Glutamatergic neuron (in vitro differentiated cells): ENCODE measurements around the gene EZR. TPM values are rescaled to one million over a fixed set of nuclear protein-coding genes. Genes with fewer than 3 reads are reported as not detected.

ENCODE experiments used
- DNase-seq: peaks from one replicate; pipeline ENCODE4 v3.0.0; 2022
- H3K27ac Mint-ChIP-seq: one replicate; pipeline ENCODE4 v1.8.0; 2020; ENCODE audit warnings: mild to moderate bottlenecking, mixed read lengths, inconsistent platforms; ENCODE audit not compliant: unreplicated experiment
- H3K27me3 Mint-ChIP-seq: one replicate; pipeline ENCODE4 v1.8.0; 2020; ENCODE audit warnings: mild to moderate bottlenecking, moderate library complexity, mixed read lengths, inconsistent platforms; ENCODE audit not compliant: unreplicated experiment
- H3K36me3 Mint-ChIP-seq: one replicate; pipeline ENCODE4 v1.8.0; 2020; ENCODE audit warnings: mild to moderate bottlenecking, mixed read lengths, inconsistent platforms; ENCODE audit not compliant: unreplicated experiment
- H3K4me1 Mint-ChIP-seq: one replicate; pipeline ENCODE4 v1.8.0; 2020; ENCODE audit warnings: mild to moderate bottlenecking, low read depth, mixed read lengths, inconsistent platforms; ENCODE audit not compliant: unreplicated experiment
- H3K4me3 Mint-ChIP-seq: one replicate; pipeline ENCODE4 v1.8.0; 2020; ENCODE audit warnings: mild to moderate bottlenecking, mixed read lengths, inconsistent platforms; ENCODE audit not compliant: unreplicated experiment
- H3K9me3 Mint-ChIP-seq: one replicate; pipeline ENCODE4 v1.8.0; 2020; ENCODE audit warnings: mild to moderate bottlenecking, moderate library complexity, mixed read lengths, inconsistent platforms; ENCODE audit not compliant: unreplicated experiment
- total RNA-seq: library from RNA; stranded (reverse); fragmentation: NEBNext Ultra II Directional; extraction: Animal tissue kit (Norgen Biotek cat#: 25700); gene quantifications from one replicate; pipeline ENCODE4 v1.2.1, GENCODE V29; 2021; ENCODE audit not compliant: unreplicated experiment
- TF ChIP-seq, protein P1 (sequence below): fragments of 200-600 bp; sonication (generic); IDR thresholded peaks from one replicate; pipeline ENCODE4 v1.5.0; 2021; ENCODE audit not compliant: partially characterized antibody, unreplicated experiment

EZR gene
- total RNA-seq, 1 donor from 2014 or later, result 272 TPM

- Mint-ChIP-seq H3K36me3 (no peaks in the 10 kb centered on the region), H3K27me3 (peaks cover 10% of the 10 kb centered on the region), H3K4me1 (peaks cover 49% of the 10 kb centered on the region), H3K9me3 (peaks cover 8% of the 10 kb centered on the region), H3K27ac (peak overlapping the region; percentile 99), H3K4me3 (peak overlapping the region; percentile 46)
- TF ChIP-seq, protein P1, sequence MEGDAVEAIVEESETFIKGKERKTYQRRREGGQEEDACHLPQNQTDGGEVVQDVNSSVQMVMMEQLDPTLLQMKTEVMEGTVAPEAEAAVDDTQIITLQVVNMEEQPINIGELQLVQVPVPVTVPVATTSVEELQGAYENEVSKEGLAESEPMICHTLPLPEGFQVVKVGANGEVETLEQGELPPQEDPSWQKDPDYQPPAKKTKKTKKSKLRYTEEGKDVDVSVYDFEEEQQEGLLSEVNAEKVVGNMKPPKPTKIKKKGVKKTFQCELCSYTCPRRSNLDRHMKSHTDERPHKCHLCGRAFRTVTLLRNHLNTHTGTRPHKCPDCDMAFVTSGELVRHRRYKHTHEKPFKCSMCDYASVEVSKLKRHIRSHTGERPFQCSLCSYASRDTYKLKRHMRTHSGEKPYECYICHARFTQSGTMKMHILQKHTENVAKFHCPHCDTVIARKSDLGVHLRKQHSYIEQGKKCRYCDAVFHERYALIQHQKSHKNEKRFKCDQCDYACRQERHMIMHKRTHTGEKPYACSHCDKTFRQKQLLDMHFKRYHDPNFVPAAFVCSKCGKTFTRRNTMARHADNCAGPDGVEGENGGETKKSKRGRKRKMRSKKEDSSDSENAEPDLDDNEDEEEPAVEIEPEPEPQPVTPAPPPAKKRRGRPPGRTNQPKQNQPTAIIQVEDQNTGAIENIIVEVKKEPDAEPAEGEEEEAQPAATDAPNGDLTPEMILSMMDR, result no peak
- DNase-seq, result no peak
These were observed 27.8 kb downstream of the EZR start for GRCh38 chr6:158791274-158791855.

GRCh38 chr6:158789115-158789917, 29.9 kb downstream of the EZR start:
- DNase-seq, result peak; percentile 71
- Mint-ChIP-seq H3K27ac (peak overlapping the region; percentile 99), H3K27me3 (peaks cover 13% of the 10 kb centered on the region), H3K4me1 (peaks cover 47% of the 10 kb centered on the region), H3K36me3 (no peaks in the 10 kb centered on the region), H3K9me3 (peaks cover 14% of the 10 kb centered on the region), H3K4me3 (peak overlapping the region; percentile 86)
- TF ChIP-seq, protein P1, result no peak

- Mint-ChIP-seq H3K4me3 (peak overlapping the region; percentile 59), H3K4me1 (peaks cover 42% of the 10 kb centered on the region), H3K9me3 (peaks cover 18% of the 10 kb centered on the region), H3K36me3 (no peaks in the 10 kb centered on the region), H3K27ac (peak overlapping the region; percentile 88), H3K27me3 (peaks cover 13% of the 10 kb centered on the region)
- TF ChIP-seq, protein P1, result no peak
- DNase-seq, result no peak
These were observed 31.8 kb downstream of the EZR start for GRCh38 chr6:158787395-158787794.

DNA sequence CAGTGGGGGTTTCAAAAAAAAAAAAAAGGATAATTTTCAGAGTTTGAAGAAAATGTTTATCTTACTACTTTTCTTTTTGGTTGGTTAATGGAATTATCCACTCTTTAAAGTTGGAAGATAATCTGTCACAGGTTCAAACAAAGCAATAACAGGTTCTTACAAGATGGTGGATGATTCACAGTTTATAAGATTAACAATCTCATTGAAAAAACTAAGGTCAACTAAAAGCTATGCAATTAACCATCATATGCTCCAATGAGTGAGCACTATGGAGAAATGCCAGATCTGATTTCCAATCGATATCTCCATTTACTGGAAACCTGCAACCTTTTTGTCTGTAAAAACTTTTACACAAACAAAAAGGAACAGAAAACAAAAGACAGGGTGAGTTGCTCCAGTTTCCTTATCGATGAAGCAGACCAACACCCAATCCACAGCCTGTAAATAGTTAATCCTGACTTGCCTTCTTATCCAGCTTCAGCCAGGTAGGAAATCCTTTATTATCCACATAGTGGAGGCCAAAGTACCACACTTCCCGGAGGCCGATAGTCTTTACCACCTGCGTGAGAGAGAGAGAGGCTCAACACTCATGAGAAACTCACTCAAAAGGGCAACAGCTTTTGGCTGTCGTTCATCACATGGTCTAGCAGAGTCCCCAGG, 32.4 kb downstream of the EZR start:
- Mint-ChIP-seq H3K4me3 (no peak overlapping the region), H3K27ac (peak overlapping the region; percentile 88), H3K36me3 (no peaks in the 10 kb centered on the region)

More for the DNA sequence above, 32.4 kb downstream of the EZR start:
- H3K9me3 Mint-ChIP-seq, result peaks cover 18% of the 10 kb centered on the region
- TF ChIP-seq, protein P1, result no peak
- H3K4me1 Mint-ChIP-seq, result peaks cover 42% of the 10 kb centered on the region
- no peak for DNase-seq
- H3K27me3 Mint-ChIP-seq, result peaks cover 13% of the 10 kb centered on the region
